HG03460 (cell line): ENCODE results near the gene PROKR1.
"Not testable (repeated sequence)": the region's sequence is repeated elsewhere in the genome, so short reads cannot be mapped to it uniquely, and the experiment has no call there.

Experiments
- ATAC-seq: cut with Tn5 transposase; IDR thresholded peaks from one replicate; pipeline ENCODE4 v1.9.1; 2021; ENCODE audit not compliant: unreplicated experiment

Gene PROKR1

DNA sequence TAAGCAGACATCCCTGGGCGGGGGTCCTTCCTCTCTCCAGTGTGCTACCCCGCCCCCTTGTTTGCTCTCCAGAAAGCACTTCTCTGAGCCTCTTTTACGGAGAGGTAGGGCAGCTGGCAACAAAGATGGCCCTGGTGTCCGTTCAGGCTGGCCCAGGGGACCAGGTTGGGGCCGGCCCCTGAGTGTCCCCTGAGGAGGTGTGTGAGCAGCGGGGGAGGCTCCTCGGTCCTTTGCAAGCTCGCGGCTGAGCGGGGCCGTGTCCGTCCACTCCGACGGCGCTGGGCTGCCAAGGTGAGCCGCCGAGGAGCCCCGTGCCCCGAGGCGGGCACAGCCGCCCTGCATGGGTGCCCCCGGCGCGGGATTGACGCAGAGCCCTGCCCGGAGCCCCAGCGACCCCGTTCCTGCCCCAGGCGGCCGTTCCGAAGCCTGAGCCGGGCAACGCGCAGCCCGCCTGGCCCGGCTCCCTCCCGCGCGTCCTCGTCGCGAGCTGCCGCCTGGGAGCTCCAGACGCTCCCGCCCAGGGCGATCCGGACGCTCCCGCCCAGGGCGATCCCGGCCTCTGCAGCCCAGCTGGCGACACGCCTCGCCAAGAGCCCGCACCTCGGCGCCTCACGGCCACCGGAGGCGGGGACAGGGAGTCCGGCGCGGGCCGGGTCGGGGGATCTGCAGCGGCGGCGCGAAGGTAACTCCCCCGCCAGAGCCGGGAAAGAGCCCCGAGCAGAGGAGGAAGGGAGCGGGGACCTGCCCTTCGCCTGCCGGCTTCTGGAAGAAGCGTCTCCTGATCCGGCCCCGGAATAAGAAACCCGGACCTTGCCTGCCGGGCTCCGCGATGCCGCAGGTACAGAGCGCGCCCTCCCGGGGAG, at the start of gene PROKR1:
Gene PROKR1 (plus strand): TSS at position 569 of the 863 bp plus-strand sequence. CDS start 2,243 bp downstream, outside the sequence.
- ATAC-seq, result no peak

- no peak for ATAC-seq
Observed at GRCh38 chr2:68594041-68594440, 49.3 kb upstream of the PROKR1 start.

DNA sequence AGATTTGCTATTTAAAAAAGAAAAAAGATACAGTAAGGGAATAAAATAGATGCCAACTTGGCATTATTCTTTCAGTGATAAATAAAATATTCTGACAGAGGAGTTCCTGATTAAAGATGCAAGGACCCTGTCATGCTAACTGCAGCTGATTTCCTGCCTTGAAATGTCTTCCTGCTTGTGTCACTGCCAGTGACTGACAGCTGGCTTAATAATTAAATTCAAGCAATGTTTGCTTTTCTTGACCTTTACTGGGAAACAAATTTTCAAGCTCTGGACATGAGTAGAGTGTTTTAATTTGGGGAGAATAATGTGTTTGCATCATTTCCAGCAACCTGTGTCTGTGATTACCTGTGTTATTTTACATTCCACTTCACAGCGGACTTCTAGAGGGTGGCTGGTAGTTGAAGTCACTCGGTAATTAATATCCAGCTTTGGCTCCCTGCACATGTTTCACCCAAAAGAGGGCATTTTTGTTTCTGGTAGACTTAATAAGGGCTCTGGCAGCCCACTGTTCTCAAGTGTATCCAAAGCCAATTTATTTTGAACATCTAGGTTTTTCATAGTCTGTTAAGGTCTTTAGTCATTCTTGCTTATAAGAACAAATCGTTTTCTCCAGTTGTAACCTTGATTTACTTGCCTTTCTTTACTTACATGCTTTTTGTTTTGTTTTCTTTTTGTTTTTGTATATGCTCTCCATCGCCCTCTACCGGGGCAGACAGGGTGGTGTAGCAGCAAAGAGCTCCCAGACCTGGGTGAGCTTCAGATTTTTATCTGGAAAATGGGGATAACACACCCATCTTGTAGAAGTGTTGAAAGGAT, 48.5 kb upstream of the PROKR1 start:
- no peak for ATAC-seq

GRCh38 chr2:68595493-68595785, 47.9 kb upstream of the PROKR1 start:
- not testable (repeated sequence) for ATAC-seq

DNA sequence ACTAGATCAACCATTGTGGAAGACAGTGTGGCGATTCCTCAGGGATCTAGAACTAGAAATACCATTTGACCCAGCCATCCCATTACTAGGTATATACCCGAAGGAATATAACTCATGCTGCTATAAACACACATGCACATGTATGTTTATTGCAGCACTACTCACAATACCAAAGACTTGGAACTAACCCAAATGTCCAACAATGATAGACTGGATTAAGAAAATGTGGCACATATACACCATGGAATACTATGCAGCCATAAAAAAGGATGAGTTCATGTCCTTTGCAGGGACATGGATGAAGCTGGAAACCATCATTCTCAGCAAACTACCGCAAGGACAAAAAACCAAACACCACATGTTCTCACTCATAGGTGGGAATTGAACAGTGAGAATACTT, 42.9 kb upstream of the PROKR1 start:
- ATAC-seq, result not testable (repeated sequence)

DNA sequence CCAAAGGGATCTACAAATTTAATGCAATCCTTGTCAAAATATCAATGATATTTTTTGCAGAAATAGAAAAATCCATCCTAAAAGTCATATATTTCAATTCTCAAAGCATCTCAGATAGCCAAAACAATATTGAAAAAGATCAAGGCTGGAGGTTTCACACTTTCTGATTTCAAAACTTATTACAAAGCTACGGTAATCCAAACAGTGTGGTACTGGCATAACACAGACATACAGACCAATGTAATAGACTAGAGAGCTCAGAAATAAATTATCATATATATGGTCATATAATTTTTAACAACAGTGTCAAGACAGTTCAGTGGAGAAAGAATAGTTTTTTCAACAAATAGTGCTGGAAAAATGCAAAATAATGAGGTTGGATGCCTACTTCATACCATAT, 40.3 kb upstream of the PROKR1 start:
- ATAC-seq, result no peak

GRCh38 chr2:68604077-68604476, 39.3 kb upstream of the PROKR1 start:
- ATAC-seq, result no peak

- no peak for ATAC-seq
Observed at GRCh38 chr2:68605939-68606338, 37.4 kb upstream of the PROKR1 start.

GRCh38 chr2:68606759-68607158, 36.6 kb upstream of the PROKR1 start:
- no peak for ATAC-seq

- no peak for ATAC-seq
Observed at GRCh38 chr2:68607837-68608236, 35.5 kb upstream of the PROKR1 start.

DNA sequence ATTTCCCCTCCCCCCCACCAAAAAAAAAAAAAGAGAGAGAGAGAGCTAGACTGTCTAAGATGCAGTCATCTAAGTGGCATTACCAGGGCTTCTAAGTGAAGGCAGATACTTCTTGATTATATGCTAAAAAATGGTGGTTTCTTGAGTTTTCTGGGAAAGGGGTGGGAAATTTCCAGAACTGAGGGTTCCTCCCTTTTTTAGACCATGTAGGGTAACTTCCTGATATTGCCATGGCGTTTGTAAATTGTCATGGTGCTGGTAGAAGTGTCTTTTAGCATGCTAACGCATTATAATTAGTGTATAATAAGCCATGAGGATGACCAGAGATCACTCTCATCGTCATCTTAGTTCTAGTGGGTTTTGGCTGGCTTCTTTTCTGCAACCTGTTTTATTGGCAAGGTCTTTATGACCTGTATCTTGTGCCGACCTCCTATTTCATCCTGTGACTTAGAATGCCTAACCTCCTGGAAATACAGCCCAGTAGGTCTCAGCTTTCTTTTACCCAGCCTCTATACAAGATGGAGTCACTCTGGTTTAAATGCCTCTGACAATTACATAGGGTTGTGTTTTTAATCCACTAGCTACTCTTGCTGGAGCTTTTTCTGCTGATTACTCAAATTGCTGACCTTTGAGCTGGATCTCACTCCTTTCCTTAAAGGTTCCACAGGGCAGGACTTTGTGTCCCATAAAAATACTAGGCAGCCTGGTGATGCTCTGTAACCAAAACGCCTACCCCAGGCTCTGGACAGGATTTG, 30.4 kb upstream of the PROKR1 start:
- no peak for ATAC-seq

DNA sequence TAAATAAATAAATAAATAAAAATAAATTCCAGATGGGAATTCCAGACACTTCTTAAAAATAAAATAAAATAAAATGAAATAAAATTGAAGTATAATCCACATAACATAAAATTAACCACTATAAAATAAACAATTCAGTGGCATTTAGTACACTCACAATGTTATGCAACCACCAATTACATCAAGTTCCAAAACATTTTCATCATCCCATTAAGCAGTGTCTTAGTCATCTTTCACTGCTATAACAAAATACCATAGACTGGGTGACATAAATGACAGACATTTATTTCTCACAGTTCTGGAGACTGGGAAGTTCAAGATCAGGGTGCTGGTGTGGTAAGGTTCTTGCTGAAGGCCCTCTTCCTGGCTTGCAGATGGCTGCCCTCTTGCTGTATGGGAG, 22.6 kb upstream of the PROKR1 start:
- ATAC-seq, result no peak

- no peak for ATAC-seq
Observed at GRCh38 chr2:68623820-68624219, 19.6 kb upstream of the PROKR1 start.

GRCh38 chr2:68627615-68628014, 15.8 kb upstream of the PROKR1 start:
- ATAC-seq, result no peak

DNA sequence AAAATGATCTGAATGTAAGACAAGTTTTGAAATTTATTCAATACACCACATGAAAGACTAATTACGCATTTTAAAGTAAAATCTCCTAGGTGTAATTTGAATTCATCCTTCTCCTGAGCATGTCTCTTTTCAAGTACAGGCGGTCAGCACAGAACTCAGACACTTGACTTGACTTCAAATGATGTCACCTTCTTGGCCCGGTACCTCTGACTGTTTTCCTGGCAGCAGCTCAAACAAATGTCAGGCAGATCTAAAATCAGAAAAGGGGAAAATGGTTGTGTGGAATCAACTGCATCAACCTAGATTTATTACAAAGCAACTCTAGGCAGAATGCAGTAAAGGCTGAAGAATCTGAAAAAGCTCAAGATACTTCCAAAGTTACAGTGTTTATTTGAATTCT, 11.4 kb upstream of the PROKR1 start:
- no peak for ATAC-seq

- ATAC-seq, result no peak
Observed at GRCh38 chr2:68637047-68637446, 6.3 kb upstream of the PROKR1 start.

DNA sequence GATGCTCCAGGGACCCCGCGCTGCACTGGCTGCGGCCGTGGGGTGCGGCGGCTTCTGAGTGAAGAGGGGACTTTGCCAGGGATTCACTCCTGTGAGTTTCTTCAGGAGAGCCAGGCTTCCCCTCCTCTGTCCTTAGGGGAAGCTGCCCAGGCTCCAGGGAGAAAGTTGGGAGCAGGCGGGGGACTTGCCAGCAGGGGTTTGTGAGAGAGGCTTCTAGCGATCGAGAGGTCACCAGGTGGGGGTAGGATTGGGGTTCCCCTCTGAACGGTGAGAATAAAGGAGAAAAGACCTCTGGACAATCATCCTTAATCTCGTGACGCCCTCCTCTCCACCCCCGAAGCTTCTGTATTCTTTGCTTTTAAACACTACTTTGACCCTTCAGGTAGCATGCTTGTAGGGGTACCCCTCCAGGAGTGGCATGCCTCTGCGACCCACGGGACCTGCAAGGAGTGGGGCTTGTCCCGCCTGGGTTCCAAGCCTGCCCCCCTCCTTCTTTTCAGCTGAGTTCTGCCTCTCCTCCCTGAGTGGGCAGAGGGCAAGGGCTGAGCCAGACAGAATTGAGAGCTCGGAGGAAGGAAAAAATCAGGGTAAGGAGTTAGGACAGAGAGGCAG, 601 bp downstream of the PROKR1 start:
- ATAC-seq, result no peak

- no peak for ATAC-seq
Observed at GRCh38 chr2:68645523-68645922, 2.1 kb downstream of the PROKR1 start.

DNA sequence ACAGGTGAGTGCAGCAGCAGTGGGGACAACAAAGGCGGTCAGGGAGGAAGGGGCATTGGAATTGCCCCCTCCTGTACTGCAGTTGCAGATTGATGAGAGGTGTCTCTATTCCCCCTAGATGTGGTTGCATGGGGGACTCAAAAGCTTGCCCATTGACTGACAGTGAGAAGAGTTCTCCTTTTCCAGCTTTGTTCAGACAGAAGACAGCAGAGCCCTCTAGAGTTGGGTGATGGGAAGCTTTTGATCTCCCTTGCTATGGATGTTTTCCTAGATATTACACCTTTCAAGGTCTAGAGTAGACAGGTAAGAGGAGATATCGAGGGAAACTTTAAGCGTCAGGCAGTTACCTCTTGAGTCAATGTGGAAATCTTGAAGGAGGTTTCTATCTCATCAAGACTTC, 2.9 kb downstream of the PROKR1 start:
- no peak for ATAC-seq

- ATAC-seq, result no peak
Observed at GRCh38 chr2:68650645-68651044, 7.3 kb downstream of the PROKR1 start.

DNA sequence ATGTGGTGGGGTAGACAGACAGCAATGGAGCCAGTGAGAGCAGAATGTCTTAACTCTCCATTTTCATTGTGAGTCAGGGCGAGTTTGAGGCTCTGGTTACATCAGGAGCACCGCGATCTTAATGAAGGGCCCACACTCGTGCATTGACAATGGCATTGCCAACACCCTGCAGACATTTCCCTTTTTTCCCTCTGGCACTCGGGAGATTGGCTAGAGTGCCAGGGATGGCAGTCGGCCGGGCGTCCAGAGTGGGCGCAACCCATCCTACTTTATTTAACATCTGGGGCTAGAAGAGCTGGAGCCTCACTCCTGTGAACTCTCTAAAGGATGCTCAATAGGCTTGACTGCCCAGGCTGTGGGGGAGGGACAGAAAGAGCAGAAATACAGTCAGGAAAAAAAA, 9.7 kb downstream of the PROKR1 start:
- ATAC-seq, result no peak
